Measurements from ENCODE around the gene HBA2. TPM values are rescaled to one million over a fixed set of nuclear protein-coding genes. Genes with fewer than 3 reads are reported as not detected.

Gene HBA2
- total and polyA plus RNA-seq, 9 of the 15 experiments (the other 6 are each of a cell fraction or from before 2014, with no cell fraction given), result 40.4 to 853 (median 286) TPM

DNA sequence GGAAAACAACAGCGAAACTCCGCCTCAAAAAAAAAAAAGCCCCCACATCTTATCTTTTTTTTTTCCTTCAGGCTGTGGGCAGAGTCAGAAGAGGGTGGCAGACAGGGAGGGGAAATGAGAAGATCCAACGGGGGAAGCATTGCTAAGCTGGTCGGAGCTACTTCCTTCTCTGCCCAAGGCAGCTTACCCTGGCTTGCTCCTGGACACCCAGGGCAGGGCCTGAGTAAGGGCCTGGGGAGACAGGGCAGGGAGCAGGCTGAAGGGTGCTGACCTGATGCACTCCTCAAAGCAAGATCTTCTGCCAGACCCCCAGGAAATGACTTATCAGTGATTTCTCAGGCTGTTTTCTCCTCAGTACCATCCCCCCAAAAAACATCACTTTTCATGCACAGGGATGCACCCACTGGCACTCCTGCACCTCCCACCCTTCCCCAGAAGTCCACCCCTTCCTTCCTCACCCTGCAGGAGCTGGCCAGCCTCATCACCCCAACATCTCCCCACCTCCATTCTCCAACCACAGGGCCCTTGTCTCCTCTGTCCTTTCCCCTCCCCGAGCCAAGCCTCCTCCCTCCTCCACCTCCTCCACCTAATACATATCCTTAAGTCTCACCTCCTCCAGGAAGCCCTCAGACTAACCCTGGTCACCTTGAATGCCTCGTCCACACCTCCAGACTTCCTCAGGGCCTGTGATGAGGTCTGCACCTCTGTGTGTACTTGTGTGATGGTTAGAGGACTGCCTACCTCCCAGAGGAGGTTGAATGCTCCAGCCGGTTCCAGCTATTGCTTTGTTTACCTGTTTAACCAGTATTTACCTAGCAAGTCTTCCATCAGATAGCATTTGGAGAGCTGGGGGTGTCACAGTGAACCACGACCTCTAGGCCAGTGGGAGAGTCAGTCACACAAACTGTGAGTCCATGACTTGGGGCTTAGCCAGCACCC is 2.6 kb downstream of the HBA2 start (continued):
- TF ChIP-seq ZNF274 (IDR thresholded peaks at IDR 0.05; ENCODE audit: borderline replicate concordance, low read depth, low read length) (no peak), RAD21 (CRISPR knock-in tag; conservative IDR thresholded peaks at IDR 0.05 in 1 of 2, IDR thresholded peaks at IDR 0.05 in 1 of 2) (no peak), NR2F6 (CRISPR knock-in tag; IDR thresholded peaks at IDR 0.05) (no peak), MED1 (CRISPR knock-in tag; IDR thresholded peaks at IDR 0.05; ENCODE audit: borderline replicate concordance) (no peak), ZFP36 (IDR thresholded peaks at IDR 0.05; ENCODE audit: low read depth, low read length, partially characterized antibody) (peak; percentile 95), ZNF140 (CRISPR knock-in tag; IDR thresholded peaks at IDR 0.05) (no peak), EHMT2 (IDR thresholded peaks at IDR 0.05) (peak; percentile 48), PYGO2 (tag; IDR thresholded peaks at IDR 0.05) (no peak), ASH1L (IDR thresholded peaks at IDR 0.05; ENCODE audit: borderline replicate concordance, low read depth, partially characterized antibody) (peak; percentile 15), ZNF318 (IDR thresholded peaks at IDR 0.05; ENCODE audit: borderline replicate concordance in 1 of 2, low read depth in 1 of 2) (no peak), TCF7L2 (IDR thresholded peaks at IDR 0.05; ENCODE audit: low read depth, low read length) (no peak), GATAD2A (IDR thresholded peaks at IDR 0.05) (no peak), ZNF444 (CRISPR knock-in tag; IDR thresholded peaks at IDR 0.05) (no peak), SMARCA5 (IDR thresholded peaks at IDR 0.05) (peak; percentile 73; the same call in 1 of the 2 replicates)
- TF ChIP-seq, protein P1, sequence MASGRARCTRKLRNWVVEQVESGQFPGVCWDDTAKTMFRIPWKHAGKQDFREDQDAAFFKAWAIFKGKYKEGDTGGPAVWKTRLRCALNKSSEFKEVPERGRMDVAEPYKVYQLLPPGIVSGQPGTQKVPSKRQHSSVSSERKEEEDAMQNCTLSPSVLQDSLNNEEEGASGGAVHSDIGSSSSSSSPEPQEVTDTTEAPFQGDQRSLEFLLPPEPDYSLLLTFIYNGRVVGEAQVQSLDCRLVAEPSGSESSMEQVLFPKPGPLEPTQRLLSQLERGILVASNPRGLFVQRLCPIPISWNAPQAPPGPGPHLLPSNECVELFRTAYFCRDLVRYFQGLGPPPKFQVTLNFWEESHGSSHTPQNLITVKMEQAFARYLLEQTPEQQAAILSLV (tag; IDR thresholded peaks at IDR 0.05), result no peak
- TF ChIP-seq, protein P2, sequence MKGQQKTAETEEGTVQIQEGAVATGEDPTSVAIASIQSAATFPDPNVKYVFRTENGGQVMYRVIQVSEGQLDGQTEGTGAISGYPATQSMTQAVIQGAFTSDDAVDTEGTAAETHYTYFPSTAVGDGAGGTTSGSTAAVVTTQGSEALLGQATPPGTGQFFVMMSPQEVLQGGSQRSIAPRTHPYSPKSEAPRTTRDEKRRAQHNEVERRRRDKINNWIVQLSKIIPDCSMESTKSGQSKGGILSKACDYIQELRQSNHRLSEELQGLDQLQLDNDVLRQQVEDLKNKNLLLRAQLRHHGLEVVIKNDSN (CRISPR knock-in tag; IDR thresholded peaks at IDR 0.05), result no peak
